Stimulated activated CD8-positive, alpha-beta memory T cell treated with anti-CD3 and anti-CD28 coated beads, Interleukin-4, amount 100 ng/mL, for 1 hour (primary cell): ENCODE data around the gene ESYT2.

ENCODE experiments used
- DNase-seq, 2 donors: peaks; one replicate each; pipeline ENCODE4 v3.0.0-alpha.2; 2020; ENCODE audit warnings: low read depth in 2 of 2, low spot score in 1 of 2

Gene ESYT2

DNA sequence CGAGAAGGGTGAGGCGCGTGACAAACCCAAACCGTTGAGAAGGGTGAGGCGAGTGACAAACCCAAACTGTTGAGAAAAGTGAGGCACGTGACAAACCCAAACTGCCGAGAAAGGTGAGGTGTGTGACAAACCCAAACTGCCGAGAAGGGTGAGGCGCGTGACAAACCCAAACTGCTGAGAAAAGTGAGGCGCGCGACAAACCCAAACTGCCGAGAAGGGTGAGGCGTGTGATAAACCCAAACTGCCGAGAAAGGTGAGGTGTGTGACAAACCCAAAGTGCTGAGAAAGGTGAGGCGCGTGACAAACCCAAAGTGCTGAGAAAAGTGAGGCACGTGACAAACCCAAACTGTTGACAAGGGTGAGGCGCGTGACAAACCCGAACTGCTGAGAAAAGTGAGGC lies 25.0 kb downstream of the ESYT2 start:
- DNase-seq: no peak

DNA sequence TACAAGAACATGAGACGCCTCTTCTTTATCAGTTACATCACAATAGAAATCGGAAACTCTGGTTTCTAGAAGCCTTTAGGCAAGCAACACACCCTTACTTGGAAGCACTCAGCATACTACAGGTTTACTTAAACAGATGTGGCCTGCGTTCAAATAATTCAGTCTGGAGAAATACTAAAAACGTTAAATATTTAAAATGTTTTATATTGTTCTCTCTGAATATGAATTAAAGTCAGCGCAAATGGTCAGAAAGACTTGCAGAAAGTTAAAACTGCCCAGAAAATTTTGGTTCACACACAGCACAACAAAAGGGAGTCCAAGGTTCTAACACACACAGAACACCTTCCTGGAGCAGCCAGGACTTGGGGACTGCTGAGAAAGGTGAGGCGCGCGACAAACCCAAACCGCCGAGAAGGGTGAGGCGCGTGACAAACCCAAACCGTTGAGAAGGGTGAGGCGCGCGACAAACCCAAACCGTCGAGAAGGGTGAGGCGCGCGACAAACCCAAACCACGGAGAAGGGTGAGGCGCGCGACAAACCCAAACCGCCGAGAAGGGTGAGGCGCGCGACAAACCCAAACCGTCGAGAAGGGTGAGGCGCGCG lies 25.8 kb downstream of the ESYT2 start:
- DNase-seq: no peak

DNA sequence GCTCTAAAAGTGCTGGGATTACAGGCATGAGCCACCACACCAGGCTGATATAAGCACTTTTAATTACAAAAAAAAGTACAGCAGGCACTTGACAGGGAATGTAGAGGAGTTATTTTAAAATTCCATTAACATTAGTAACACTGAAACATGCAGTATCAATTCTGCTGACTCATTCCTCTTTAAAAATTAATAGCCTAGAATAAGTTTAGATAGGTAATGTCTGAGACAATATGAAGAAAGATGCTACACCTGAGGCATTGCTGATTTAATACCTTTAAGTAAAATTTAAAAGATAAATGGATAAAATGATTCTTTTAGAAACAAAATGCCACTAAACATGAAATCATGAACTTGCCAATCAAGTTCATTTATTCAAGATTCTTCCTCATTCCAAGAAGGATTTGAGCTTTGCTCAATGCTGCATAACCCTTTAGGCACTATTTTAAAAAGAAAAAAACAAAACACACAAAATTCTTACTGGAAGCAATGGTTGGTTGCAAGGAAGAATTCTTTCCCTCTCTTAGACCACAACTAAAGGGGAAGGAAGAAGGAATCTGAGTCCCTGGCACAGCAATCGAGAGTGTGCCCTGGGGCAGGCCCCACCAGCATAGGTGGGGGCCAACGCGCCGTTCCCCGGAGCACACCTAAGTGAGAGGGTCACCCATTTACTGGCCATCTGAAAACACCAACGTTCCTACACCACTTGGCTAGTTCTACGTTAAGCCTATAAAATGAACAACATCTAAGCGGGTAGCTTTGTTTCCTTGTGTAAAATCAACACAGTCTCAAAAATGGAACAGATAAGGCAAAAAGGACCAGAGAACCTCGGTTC lies 26.6 kb downstream of the ESYT2 start:
- DNase-seq: no peak

DNA sequence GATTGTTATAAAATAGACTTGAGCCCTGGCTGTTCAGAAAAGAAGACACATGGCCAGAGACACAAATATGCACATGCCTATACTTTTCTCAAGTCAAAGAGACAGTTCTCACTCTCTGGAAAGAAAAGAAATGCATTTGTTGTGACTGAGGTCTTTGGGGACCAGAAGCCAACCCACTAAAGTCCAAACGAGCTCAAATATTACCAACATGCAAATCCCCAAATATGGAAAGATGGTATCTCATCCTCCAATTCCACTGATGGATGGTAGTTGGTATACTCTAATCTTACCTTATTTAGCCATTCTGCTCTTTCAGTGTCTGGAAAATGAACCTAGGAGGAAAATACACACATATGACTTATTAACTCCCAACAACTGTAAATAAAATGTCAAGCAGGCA lies 30.6 kb downstream of the ESYT2 start:
- no peak for DNase-seq

DNA sequence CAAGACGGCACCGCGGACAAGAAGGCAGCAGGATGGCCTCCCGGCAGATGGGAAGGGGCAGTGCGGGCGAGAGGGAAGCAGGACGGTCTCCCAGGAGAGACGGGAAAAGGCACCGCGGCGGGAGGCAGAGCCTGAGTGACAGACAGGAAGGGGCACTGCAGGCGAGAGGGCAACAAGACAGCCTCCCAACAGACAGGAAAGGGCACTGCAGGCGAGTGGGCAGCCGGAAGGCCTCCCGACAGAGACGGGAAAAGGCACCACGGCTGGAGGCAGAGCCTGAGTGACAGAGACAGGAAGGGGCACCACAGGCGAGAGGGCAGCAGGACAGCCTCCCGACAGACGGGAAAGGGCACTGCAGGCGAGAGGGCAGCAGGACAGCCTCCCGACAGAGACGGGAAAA lies 32.6 kb downstream of the ESYT2 start:
- DNase-seq: no peak

DNA sequence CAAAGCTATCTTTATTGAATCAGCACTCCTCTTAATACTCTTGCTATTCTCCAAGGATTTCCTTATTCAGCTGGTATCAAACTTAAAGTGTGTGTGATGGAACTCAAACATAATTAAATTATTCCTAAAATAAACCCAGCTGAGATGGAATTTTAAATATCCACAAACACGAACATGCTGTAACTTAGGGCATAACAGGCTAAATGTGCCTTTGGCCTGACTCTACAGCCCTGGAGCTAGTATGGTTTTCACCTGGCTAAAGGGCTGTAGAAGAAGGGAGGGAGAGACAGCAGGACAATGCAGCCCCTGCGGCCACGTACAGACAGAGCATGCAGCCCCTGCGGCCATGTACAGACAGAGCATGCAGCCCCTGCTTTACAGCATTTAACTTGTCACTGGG lies 34.0 kb downstream of the ESYT2 start:
- DNase-seq: no peak

DNA sequence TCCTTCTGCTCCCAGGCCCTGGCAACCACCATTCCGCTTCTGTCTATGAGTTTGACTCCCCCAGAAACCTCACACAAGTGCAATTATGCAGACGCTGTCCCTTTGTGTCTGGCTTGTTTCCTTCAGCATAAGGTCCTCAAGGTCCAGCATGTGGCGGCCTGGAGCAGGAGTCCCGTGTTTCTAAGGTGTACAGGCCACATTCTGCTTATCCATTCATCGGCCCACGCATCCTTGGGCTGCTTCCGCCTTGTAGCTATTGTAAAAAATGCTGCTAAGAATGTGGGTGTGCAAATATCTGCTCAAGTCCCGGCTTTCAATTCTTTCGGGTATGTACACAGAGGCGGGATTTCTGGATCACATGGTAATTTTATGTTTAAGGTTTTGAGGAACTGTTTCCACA lies 38.2 kb downstream of the ESYT2 start:
- DNase-seq: no peak

DNA sequence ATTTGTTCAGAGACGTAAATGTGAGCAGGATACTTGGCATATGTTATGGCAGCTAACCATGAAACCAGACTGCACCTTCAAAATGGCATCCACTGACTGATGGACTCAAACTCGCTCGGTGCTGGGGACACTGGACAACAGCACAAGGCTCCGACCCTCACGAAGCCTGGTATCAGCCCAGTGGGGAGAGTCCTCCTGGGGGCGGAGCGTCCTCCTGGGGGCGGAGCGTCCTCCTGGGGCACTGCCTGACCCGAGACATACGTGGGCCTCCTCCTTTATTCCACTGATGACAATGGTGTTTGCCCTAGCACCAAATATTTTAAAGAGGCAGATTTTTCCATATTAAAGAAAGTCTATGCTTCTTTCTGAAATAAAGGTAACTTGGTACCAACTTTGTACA lies 39.5 kb downstream of the ESYT2 start:
- no peak for DNase-seq

DNA sequence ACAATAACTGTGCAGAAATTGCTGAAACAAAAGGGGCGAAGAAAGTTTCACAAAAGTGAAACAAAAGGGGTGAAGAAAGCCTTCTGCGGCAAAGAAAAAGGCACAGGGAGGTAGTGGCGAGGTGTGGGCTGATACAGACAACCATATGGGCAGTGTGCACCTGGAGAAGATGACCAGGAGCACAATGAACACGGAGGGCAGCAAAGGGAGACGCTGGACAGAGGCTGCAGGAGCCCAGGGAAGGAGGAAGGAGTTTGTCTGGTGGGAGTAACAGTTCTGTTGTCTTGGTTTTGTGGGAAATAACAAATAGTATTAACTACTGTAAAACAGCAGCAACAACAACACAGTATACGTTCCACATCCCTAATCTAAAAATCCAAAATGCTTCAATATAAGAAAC lies 42.4 kb downstream of the ESYT2 start:
- DNase-seq: no peak

DNA sequence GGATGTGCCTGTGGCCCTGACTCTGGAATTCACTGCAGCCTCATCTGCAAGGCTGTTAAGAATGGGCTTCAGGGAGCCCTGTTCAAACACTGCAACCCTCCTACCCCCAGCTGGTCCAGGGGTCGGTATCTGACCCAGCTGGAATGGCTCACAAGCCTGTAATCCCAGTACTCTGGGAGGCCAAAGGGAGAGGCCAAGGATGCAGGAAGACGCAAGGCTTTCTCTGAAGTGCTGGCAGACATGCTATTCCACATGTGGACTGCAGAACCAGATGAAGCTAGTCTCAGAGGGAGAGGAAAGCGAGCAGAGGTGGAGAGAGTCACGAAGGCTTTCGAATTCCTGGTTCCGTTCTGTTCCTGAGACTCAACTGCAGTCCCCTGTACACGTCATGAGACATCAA lies 45.0 kb downstream of the ESYT2 start:
- no peak for DNase-seq

DNA sequence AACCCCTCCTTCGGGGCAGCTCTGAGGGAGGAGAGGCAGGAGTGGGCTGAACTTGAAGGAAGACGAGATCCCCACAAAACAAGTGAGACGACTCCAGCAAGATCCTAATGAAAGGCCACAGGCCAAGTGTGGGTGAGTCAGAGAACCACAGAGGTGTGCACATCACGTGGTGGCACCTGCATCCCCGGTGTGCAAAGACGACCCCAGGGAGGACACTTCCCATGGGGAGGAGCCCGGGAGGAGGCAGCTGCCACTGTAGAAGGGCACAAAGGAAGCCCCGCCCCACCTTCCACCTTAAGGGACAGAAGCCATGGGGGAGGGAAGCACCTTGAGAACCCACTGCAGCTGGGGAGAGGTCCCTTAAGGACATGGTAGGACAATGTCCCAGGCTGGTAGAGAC lies 45.7 kb downstream of the ESYT2 start:
- no peak for DNase-seq

DNA sequence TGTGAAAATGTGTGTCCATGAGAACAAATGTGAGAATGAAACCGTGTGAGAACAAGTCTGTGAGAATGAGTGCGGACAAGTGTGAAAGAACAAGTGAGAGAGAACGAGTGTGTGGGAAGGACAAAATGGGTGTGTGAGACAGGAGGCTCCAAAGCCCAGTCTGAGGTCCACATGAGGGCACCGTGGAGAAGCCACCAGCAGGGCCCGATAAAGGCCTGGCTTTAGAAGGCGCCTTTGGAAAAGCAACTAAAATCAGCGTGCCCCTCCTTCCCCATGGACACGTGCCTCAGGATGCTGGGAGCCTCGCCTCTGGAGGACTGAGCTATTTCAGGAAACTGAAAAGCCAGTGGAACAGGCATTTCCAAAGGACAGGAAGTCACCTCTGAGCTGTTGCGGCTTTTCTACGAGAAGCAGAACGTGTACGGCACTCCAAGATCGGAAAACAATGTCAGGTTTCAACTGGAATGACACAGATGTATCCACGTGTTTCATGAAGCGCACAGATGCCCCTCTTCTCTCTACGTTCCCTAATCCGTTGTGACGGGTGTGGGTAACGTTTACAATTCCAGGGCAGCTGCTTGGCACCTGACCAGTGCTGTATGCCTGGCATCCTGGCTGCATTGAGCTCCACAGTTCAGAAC lies 46.4 kb downstream of the ESYT2 start:
- no peak for DNase-seq

DNA sequence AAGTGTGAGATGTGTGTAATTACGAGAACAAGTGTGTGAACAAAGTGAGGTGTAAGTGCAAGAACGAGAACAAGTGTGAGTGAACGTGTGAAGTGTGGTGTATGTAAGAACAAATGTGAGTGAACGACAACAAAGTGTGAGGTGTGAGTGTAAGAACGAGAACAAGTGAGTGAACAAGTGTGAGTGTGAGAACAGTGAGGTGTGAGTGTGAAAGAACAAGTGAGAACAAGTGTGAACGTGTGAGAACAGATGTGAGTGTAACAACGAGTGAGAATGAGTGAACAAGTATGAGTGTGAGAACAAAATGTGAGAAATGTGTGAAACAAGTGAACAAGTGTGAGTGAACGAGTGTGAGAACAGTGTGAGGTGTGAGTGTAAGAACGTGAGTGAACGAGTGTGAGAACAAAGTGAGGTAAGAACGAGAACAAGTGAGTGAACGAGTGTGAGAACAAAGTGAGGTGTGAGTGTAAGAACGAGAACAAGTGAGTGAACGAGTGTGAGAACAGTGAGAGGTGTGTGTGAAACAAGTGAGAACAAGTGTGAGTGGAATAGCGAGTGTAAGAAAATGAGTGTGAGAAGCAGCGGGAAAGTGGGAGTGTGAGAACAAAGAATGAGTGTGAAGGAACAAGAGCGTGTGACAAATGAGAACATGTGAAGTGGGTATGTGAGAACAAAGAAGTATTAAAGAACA lies 47.2 kb downstream of the ESYT2 start:
- no peak for DNase-seq

DNA sequence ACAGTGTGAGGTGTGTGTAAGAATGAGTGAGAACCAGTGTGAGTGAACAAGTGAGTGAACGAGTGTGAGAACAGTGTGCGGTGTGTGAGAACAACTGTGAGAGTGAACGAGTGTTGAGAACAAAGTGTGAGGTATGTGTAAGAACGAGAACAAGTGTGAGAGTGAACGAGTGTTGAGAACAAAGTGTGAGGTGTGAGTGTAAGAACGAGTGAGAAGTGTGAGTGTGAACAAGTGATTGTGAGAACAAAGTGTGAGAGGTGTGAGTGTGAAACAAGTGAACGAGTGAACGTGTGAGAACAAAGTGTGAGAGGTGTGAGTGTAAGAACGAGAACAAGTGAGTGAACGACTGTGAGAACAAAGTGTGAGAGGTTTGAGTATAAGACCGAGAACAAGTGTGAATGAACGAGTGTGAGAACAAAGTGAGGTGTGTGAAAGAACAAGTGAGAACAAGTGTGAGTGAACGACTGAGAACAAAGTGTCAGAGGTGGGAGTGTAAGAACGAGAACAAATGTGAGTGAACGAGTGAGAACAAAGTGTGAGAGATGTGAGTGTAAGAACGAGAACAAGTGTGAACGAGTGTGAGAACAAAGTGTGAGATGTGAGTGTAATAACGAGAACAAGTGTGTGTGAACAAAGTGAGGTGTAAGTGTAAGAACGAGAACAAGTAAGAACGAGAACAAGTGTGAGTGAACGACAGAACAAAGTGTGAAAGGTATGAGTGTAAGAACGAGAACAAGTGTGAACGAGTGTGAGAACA lies 47.9 kb downstream of the ESYT2 start:
- DNase-seq: no peak

DNA sequence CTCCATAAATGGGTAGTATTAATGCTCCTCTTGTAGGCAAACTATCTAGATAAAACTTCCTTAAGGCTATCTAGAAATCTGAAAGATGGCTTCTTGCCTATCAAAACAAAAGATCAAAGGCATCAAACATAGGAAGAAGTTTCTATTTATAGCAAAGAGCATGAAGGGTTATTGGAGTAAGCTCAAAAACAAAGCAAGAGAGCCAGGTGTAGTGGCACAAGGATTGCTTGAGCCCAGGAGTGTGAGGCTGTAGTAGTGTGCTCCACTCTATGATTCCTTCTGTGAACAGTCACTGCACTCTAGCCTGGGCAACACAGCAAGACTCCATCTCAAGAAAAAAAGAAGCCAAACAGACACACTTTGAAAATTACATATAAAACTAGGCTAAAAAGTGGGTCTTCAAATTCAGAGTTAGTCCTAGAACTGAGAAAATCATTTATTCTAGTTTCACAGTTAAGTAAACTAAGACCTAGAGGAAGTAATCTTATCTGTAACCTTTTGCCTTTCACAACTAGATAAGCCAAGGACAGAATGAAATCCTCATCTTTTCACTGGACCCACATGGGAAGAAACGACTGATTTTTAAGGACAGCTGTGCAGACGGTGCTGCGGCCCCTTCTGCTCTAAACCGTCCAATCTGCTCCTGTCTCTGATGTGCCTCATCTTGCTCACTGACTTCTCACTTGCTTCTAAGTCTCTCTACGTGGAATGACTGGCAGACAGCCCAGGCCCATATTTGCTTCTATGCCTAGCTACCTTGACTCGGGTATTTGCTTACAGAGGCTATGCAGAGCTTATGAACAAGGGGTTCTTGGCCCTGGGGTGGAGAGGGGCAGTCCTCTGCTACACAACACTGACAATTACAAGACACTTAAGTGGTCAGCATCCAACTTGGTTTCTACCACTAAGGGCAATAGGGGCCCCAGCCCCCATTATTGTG lies 50.0 kb downstream of the ESYT2 start:
- DNase-seq: no peak

DNA sequence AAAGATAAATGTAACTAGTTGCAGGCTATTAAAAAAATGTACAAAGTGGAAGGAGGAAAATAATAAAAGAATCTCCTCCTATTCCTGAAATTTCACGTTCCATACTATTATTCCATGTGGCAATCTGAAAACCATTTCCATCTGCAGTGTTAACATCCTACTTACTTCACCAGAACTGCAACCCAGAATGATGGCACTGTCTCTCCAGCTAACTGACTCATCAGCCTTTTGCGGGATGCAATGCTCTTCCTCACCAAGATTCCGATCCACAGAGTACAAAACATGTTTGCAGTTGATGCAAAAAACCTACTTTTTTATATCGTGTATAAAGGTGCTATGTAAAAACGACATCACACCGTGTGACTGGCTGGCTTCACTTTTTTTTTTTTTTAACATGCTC lies 50.8 kb downstream of the ESYT2 start:
- no peak for DNase-seq

DNA sequence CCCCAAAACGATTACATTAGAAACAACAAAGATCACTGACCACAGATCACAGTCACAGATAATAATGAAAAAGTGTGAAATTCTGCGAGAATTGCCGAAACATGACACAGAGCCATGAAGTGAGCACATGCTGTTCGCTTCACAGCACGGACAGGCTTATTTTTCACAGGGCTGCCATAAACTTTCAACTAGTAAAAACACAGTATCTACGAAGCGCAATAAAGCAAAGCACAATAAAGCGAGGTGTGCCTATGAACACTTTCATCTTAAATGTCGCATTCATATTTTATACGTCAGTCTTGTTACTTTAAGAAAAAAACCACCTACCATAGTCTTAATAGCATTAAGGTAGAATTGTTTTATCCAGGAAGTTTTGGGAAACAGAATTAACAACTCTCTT lies 51.5 kb downstream of the ESYT2 start:
- DNase-seq: no peak

DNA sequence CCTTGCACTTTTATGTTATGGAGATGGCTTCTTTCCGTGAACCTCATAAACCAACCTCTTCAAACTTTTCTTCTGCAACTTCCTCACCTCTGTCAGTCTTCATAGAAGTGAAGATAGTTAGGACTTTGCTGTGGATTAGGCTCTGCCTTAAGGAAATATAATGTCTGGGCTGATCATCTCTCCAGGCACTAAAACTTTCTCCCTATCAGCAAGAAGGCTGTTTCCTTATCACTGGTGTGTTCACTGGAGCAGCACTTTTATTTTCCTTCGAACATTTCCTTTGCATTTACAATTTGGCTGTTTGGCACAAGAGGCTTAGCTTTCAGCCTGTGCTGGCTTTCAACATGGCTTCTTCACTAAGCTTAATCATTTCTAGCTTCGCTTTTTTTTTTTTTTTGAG lies 52.8 kb downstream of the ESYT2 start:
- DNase-seq: no peak

DNA sequence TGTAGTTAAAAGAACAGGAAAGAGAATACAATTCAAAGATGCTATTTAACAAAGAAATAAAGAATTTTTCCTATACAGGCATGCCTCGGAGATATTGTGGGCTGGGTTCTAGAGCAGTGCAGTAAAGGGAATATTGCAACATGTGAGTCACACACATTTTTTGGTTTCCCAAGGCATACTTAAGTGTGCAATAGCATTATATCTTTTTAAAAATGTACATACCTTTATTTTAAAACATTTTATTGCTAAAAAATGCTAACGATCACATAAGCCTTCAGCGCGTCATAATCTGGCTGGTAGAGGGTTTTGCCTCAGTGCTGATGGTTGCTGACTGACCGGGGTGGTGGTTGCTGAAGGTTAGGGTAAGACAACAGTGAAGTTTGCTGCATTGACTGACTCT lies 54.4 kb downstream of the ESYT2 start:
- DNase-seq: no peak

DNA sequence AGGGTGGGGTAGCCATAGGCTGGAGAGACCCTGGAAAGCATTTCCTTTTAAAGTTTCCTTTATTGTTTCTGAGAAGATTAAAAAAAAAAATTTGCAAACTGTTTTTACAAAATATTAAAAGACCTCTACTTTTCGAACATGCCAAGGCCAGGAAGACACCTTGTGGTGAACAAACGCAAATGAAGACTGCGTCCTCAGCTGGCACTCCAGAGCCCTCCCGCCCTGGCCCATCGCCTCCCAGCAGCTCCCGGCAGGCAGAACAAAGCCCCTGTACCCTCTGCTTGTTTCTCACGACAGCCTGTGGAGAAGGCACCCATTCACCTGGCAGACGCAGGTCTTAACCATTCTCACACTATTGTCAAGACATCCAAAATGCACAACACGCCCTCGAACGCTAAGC lies 56.4 kb downstream of the ESYT2 start:
- no peak for DNase-seq
